ENCODE results near the gene PLIN1.
"Not testable (repeated sequence)": the region's sequence is repeated elsewhere in the genome, so short reads cannot be mapped to it uniquely, and the experiment has no call there.

The PLIN1 gene

GRCh38 chr15:89679212-89679611 lies at the start of gene PLIN1:
TSS of gene PLIN1 (minus strand) at chr15:89679367. CDS start at chr15:89677489, 1,878 bp downstream.
- DNase-seq: no peak

GRCh38 chr15:89728254-89728653 lies 49.1 kb upstream of the PLIN1 start:
- DNase-seq: peak; percentile 28

GRCh38 chr15:89725064-89725463 lies 45.9 kb upstream of the PLIN1 start:
- DNase-seq: no peak

- no peak for DNase-seq
Measured at GRCh38 chr15:89724621-89725020, 45.5 kb upstream of the PLIN1 start.

- DNase-seq: no peak
Measured at GRCh38 chr15:89723031-89723430, 43.9 kb upstream of the PLIN1 start.

- no peak for DNase-seq
Measured at GRCh38 chr15:89714775-89715174, 35.6 kb upstream of the PLIN1 start.

GRCh38 chr15:89707577-89707976 lies 28.4 kb upstream of the PLIN1 start:
- DNase-seq: no peak

GRCh38 chr15:89704411-89704810 lies 25.2 kb upstream of the PLIN1 start:
- DNase-seq: peak; percentile 67

GRCh38 chr15:89695198-89695597 lies 16.0 kb upstream of the PLIN1 start:
- DNase-seq: no peak

- no peak for DNase-seq
Measured at GRCh38 chr15:89693696-89694095, 14.5 kb upstream of the PLIN1 start.

- no peak for DNase-seq
Measured at GRCh38 chr15:89693091-89693490, 13.9 kb upstream of the PLIN1 start.

GRCh38 chr15:89690276-89691218 lies 11.4 kb upstream of the PLIN1 start, which contains the start of the genes PEX11A and WDR93:
TSS of gene PEX11A (minus strand) at chr15:89690754. CDS start at chr15:89690632, 122 bp downstream.
TSS of gene WDR93 (plus strand) at chr15:89690811. CDS start at chr15:89701747, 10,936 bp downstream.
- peak; percentile 71 for DNase-seq

- DNase-seq: not testable (repeated sequence)
Measured at GRCh38 chr15:89689930-89690275, 10.7 kb upstream of the PLIN1 start.

GRCh38 chr15:89686522-89686921 lies 7.4 kb upstream of the PLIN1 start:
- no peak for DNase-seq

GRCh38 chr15:89685995-89686394 lies 6.8 kb upstream of the PLIN1 start:
- DNase-seq: no peak

- no peak for DNase-seq
Measured at GRCh38 chr15:89681146-89681545, 2.0 kb upstream of the PLIN1 start.

- no peak for DNase-seq
Measured at GRCh38 chr15:89680282-89680873, 1.2 kb upstream of the PLIN1 start.

- DNase-seq: no peak
Measured at GRCh38 chr15:89677381-89677780, 1.8 kb downstream of the PLIN1 start.

- DNase-seq: no peak
Measured at GRCh38 chr15:89675606-89676005, 3.6 kb downstream of the PLIN1 start.

GRCh38 chr15:89674526-89674925 lies 4.6 kb downstream of the PLIN1 start:
- DNase-seq: no peak

- DNase-seq: no peak
Measured at GRCh38 chr15:89673165-89673512, 6.0 kb downstream of the PLIN1 start.

GRCh38 chr15:89672221-89673164 lies 6.7 kb downstream of the PLIN1 start:
- no peak for DNase-seq

GRCh38 chr15:89671687-89672086 lies 7.5 kb downstream of the PLIN1 start:
- DNase-seq: no peak
